ENCODE measurements around the gene TEAD1.

The TEAD1 gene

DNA sequence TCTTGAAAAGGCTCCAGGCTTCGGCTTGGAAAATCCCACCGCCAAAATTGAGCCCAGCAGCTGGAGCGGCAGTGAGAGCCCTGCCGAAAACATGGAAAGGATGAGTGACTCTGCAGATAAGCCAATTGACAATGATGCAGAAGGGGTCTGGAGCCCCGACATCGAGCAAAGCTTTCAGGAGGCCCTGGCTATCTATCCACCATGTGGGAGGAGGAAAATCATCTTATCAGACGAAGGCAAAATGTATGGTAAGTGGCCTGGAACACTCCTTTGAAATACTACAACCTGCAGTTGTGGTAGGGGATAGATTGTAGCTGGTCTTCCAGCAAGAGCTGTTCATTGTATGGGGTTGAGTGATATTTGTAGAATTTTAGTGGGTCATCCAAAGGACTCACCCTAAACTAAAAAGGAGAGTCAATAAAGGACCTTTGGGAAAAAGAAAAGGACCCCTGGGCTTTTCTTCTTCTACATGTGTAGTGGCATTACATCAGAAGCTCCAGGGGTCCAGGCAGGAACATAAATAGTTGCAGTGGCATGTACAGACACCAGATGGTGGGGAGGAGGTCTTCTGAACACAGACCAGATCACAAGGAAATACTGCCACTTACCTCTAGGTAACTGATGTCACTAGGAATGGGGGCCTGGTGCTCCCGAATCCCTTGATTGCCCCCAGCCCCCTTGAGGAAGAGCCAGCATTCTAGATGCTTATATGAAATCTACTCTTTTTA, 90.1 kb downstream of the TEAD1 start:
- no peak for DNase-seq
- no peak for ATAC-seq

DNA sequence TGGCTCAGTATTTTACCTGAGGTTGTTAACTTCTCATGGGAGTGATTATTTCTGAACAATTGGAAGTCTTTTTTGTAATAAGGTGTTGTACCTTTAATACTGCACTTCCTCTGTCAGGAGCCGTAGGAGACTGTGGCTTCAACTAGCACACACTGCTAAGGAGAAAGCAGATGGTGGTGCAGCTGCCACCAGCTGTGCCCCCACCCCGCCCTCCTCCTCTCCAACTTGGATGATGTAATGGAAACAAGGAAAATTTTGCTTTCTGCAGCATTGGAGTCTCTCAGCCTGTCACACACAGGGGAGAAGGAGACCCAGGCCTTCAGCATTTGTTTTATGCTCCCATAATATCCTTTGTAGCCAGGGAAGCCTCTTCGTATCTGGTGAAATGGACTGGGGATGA, 91.2 kb downstream of the TEAD1 start:
- DNase-seq: no peak
- no peak for ATAC-seq

DNA sequence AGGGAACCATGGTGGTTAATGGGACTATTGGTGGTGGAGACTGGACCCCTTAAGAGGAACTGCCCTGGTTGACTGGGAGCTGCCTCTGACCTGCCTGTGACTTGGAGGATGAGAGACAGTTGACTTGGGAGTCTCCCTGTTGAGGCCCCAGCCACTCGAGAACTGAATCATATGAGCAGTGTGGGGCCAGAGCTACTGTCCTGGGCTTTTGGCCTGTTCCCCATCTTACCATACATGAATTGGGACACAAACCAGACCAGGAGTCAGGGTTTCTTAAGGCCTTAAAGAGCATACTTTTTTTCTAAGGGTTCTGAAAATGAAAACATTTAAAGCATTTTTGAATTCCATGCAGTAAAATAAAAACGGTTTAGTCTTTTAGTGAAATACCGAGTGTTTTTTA, 92.8 kb downstream of the TEAD1 start:
- DNase-seq (no peak), ATAC-seq (no peak)

DNA sequence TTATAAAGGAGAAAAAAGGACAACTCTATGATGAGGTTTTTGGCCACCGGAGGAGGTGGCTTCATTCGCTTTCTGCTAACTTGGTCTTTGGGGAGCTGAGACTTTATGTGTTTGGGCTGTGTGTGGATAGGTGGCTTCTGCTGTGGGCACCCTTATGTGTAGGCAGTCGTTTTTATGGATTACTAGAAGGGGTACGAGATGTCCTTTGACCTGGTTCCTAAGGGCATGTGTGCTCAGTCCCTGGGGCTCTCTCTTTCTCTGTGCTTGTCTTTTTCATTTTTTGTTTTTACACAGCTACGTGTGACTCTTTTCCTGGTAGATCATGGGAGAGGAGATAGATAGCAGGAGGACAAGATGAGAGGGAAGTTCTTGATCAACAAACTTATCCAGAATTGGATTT, 93.4 kb downstream of the TEAD1 start:
- no peak for ATAC-seq
- DNase-seq: no peak

DNA sequence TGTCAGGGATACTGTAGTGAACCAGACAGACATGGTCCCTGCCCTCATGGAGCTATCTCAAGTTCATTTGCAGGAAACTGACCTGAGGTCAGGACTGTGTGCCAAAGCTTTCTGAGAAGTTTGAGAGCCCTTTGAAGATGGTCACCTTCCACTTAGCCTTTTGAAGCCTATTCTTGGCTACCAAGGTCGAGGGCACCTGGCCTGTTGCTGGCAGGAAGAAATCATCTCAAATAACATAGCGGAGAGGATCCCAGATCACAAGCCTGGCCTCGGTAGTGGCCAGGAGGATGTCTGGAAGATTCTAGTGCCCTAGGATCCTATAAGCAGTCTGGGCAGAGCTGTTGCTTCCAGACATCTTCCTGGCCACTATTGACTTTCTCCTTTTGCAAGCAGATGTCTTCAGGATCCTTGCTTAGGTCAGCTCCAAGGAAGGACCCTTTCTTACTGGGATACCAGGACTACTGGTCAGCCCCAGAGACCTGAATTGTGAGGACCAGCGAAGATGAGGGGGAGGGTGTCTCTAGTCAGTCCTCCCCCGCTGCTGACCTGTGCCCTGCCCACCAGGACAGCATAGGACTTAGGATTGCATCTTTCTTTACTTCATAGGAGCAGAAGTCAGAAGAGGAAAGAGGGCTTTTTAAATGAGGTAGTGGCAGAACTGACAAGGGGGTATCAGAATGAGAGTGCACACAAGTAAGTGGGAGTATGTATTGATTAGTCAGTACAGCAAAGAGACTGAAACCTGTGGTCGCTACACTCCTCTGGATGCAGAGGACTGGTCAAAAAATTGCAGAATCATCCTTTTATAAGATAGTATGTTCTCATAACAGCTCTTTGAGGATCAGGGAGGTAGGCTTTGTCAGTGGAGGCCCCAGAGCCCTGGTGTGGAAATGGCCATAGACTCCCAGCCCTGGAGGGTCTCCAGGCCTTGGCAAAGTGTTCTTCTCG, 94.8 kb downstream of the TEAD1 start:
- DNase-seq (no peak), ATAC-seq (peak; percentile 73)

DNA sequence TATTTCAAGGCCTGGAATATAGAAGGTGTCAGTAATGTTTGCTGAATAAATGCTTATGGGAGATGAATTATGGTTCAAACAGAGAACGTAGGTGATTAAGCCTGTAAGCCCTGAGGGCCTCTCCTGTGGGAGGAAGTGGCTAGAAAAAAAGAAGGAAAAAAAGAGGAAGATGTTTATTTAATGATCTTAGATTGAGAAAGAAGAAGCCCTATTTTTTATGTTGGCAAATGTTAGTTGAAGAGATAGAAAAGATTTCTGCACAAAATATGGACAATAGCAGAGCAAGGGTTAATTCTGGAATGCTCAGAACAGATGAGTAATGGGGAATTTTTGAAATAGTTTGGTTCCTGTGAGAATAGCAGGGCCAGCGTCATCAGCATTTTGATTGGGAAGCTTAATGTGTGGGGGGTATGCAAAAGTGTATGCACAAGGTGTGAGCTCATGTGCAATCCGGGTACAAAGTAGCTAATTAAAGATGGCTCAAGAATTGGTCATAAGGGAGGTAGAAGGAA, 95.7 kb downstream of the TEAD1 start:
- ATAC-seq (no peak), DNase-seq (no peak)

DNA sequence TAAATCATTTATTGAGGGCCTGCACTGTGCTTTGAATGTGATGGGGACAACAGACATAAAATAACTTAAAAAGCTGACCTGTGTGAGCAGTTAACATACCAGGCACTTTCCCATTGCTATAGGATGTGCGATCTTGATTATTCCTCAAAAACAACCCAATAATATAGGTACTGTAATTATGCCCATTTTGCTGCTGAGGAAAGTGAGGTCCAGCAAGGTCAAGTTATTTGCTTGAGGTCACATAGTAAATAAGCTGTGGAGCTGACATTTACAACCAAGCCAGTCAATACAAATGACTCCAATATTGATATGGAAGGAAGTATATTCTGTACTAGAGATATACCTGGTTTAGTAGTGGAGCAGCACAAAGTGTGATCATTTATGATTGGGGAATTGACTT, 96.2 kb downstream of the TEAD1 start:
- DNase-seq: no peak
- ATAC-seq: no peak

DNA sequence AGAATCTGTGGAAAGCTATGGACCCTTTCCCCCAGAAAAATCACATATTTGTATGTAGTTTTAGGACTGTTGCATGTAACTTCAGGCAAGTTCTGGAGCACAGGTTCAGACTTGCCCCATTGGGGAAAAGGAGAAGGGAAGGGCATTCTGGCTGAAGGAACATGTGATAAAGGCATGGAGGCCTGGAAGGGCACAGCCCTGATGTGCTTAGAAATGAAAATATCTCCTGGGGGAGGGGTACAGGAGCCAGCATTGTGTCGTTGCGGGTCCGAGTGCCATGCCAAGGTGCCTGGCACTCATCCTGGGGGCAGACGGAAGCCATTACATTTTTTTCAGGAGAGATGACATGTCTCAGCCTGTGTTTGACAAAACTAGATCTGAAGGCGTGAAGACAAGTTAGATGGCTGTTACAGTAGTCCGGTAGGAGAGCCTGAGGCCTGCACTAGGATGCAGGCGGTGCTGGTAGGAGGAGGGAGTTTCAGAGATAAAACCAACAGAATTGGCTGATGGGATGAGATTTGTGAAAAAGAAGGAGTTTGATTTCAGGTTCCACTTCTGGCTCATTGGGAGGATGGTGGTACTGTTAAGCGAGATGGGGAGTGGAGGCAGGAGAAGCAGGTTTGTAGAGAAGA, 96.9 kb downstream of the TEAD1 start:
- ATAC-seq (no peak), DNase-seq (no peak)

DNA sequence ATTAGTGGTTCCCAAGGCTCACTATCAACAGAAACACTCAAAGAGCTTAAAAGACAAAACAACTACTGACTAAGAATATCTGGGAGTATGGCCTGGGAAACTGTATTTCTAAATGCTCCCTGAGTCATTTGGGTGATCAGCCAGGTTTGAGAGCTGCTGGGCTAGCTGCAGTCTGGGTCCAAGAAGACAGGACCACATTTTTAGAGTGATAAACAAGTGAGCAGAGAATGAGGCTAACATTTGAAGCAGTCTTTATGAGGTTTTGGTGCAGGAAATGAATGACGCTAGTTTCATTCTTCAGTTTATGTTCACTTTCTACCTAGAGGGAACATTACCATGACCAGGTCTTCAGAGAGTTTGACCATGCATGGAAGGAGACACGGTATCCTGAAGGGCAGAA, 97.7 kb downstream of the TEAD1 start:
- no peak for DNase-seq
- no peak for ATAC-seq

DNA sequence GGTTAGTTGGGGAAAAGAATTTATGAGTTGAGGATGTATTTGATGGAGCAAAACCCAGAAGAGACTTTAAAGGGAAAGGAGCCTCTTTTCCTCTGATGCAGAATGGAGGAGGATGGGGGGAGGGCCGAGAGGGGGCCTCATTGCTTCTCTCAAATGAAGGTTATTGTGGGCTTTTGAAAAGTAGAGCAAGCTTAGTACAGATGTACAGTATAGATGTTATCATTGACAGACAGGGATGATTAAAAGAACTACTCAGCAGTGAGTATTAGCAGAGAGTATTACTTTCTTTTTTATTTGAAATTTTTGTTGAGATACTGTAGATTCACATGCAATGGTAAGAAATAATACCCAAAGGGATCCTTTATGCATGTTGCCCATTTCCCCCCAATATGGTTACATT, 98.1 kb downstream of the TEAD1 start:
- ATAC-seq (no peak), DNase-seq (no peak)

DNA sequence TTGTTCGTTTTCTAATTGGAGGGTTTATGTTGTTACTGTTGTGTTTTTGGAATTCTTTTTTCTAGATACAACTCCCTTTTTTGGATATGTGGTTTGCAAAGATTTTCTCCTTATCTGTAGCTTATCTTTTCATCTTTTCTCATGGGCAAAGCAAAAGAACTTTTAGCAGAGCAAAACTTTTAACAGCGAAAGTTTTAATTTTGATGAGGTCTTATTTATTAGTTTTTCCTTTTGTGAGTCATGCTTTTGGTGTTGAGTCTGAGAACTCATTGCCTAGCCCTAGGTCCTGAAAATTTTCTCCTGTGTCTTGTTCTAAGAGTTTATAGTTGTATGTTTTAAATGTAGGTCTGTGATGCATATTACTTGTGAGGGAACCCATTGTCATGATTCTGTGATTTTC, 99.4 kb downstream of the TEAD1 start:
- DNase-seq: no peak
- ATAC-seq: no peak

DNA sequence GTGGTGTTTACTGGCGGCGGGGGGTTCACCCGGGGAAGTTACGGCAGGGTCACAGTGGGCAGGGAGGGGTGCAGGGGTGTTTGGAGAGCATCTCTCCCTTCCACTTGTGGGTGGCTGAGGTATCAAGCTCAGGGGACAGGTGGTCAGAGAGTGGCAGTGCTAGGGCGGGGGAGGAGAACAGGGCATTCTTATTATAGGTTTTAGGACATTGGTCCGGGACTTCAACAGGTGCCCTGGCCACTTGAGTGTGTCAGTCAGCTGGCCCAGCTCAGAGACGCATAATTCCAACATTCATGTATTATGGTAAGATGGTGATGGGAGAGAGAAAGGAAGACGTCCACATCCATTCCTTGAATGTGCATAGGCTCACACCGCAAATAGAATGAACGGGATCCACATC, 101.7 kb downstream of the TEAD1 start:
- no peak for DNase-seq
- no peak for ATAC-seq

DNA sequence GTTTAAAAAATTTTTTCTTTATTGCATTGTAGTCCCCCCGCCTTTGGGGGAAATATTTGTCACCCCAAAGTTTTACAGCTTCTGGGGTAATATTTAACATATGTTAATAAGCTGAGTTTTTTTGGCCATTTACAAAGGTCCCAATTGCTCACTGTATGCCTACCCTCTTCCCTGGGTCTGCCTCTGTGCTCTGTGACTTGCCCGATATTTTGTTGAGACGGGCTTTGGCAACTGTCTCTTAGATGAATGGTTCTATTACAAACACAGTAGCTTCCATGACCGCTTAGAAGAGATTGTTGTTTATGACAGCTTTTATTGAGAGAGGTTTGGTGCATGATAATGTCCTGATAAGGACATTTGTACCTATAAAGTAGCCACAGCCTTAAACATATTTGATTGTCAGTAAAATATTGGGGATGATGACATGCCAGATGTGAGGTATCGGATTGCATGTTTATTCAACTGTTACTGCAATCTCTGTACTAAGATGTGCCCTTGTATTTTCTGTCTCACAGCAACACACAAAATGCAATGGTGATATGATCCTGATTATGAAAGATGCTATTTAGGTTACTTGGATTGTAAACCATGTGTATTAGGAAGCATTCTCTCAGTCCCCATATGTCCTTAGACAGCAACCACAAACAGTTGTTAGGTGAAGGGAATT, 103.1 kb downstream of the TEAD1 start:
- ATAC-seq (no peak), DNase-seq (no peak)

DNA sequence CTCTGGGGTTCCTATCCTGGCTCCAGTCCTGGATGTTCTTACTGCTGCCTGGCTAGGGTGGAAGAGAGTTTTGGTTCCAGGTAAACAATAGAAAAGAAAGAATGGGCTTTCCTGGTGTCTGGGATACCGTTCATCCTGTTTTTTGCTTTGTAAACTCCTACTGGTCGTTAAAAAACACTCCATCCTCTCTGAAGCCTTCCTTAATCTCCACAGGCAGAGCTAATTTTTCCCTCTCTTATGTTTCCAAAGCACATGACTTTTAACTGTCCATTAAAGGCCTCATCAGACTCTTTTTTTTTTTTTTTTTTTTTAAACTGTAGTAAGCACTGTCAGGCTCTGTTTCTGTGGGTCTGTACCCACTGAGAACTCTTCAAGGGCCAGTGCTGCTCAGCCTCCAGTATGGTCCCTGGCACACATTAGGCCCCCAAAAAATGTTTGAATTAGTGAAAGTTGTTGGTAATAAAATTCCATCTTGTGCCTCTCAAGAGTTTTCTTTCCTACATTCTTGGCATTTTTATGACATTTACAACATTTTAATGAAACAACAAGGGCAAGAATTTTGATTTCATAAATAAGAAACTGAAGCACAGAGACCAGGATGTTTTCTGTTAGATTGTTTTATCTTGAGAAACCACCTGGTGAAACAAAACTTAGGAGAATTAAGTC, 104.2 kb downstream of the TEAD1 start:
- DNase-seq: no peak

DNA sequence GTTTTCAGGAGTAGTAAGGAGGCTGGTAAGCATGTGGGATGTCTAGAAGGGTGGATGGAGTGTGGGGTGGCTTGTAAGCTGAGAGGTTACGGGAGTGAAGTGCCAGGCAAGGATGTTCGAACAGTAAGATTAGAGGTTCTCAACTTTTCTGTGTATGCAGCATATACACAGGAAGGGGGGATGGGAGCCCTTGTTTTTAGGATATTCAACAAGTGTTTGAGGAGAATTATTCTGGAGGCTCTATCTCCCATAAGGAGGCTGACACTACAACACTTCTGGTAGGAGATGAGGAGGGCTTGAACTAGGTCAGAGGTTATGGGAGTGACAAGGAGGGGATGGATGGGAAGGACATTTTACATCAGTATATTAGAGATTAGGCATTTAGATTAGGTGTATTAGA, 109.5 kb downstream of the TEAD1 start:
- DNase-seq: no peak
- no peak for ATAC-seq

More for the DNA sequence above, 104.2 kb downstream of the TEAD1 start:
- ATAC-seq: no peak

DNA sequence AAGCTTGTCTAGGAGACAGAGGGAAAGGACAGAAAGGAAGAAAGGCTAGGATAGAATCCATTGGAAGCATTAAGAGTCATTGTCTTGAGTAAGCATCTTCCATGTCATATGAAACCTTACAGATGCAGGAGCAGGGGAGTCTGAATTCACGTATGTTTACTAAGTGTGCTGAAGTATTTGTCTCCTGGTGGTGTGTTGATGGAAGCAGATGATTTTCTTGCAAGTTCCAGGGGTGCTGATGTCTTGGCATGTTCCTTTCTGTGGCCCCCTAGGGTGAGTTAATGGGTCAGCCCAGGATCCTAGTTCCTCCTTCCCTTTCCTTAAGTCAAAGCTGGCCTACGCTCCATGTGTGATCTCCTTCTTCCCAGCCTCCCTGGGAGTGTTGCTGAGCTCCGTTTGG, 110.2 kb downstream of the TEAD1 start:
- ATAC-seq (no peak), DNase-seq (no peak)

DNA sequence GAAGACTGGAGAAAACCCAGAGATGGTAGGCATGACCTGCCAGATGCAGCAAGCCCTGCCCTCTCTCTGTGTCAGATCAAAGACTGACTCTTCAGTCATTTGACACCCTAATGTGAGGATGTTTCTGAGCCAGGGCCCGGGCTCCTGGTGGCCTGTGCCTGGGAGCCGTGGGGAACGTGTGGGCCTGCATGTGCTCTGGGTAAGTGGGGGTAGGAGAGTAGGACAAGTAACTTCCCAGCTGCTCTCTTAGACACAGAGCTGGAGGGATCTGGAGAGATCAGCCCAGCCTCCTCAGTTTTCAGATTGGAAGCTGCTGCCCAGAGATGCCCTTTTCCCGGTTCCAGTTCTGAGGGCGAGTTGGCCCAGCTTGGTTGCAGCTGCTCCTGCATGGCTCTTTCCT, 110.8 kb downstream of the TEAD1 start:
- DNase-seq: no peak
- no peak for ATAC-seq

DNA sequence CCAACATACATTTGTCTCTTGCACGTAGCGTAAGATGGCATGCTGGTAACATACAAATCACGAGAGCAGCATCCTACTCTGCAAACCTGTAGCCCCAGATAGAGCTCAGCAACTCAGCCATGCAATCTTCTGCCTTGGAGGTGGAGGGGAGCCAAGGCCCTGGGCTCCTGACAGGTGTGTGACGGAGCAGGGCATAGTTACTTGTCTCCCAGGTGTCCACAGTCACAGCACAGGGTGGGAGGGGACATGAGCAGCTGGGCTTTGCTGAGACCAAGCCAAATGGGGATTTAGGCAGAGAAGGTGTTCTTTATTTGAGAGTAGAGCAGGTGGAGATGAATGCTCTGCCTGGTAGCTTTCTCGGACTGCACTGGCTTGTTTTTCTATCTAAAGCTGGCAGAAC, 111.7 kb downstream of the TEAD1 start:
- no peak for DNase-seq
- ATAC-seq: no peak

DNA sequence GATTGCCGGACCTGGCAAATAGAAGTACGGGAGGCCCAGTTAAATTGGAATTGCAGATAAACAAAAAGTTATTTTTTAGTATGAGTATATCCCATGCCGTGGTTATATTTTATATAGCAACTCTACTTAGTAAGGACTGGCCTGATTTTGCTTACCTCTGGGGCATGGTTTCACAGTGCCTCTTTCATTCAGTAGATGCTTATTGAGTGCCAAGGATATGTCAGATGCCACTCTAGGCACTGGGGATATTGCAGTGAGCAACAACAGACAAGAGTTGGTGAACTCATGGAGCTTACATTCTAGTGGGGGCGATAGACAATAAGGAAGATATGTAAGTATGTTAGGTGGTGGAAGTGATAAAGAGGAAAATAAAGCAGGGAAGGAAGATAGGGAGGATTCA, 112.2 kb downstream of the TEAD1 start:
- DNase-seq: no peak
- ATAC-seq: no peak

DNA sequence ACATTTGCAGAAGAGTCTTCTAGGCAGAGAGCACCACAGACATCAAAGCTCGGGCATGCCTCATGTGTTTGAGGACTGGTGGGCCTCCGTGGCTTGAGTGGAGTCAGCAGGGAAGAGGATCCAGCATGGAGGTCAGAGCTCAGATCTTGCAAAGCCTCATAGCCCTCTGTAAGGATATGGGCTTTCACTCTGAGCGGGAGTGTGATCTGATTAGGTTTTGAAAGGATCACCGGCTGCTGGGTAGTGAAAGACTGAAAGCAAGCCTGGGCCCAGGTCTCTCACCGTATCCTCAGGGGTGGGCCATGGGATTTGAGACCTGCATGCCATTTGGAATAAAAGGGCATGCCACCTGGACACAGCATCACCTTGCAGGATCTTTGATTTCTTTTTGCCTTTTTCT, 112.7 kb downstream of the TEAD1 start:
- DNase-seq: no peak
- ATAC-seq: no peak

DNA sequence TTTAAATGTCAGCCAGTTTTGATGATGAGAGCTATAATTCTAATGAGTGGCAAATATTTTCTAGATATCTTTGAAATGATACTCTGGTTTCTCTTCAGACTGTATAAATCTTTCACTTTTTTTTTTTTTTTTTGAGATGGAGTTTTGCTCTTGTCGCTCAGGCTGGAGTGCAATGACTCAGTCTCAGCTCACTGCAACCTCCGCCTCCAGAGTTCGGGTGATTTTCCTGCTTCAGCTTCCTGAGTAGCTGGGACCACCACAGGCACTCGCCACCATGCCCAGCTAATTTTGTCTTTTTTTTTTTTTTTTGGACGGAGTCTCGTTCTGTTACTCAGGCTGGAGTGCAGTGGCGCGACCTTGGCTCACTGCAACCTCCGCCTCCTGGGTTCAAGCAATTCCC, 113.6 kb downstream of the TEAD1 start:
- ATAC-seq: no peak
- DNase-seq: no peak

DNA sequence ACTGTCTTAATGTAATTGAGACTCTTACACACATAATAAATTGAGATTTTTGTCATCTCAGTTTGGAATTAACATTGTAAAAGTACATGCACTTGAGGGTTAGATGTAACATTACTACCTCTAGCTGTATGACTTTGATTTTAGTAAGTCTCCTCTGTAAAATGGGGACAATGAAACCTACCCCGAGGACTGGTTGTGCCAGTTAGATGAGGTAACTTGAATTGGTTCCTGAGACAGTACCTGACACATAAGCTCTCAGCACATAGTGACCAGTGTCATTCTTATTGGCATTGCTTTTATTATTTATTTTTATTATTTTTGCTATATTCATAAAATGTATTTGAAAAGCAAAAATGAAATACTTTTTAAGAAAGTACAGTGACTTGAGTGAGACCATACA, 114.8 kb downstream of the TEAD1 start:
- ATAC-seq (no peak), DNase-seq (no peak)

Data from stimulated activated naive CD8-positive, alpha-beta T cell treated with anti-CD3 and anti-CD28 coated beads, Interleukin-15, Interleukin-2, amounts not matched to agents 100 U/mL and 50 U/mL, for 24 hours (primary cell).